Stimulated activated CD4-positive, alpha-beta T cell treated with anti-CD3 and anti-CD28 coated beads, Interleukin-12 subunit alpha, Interleukin-12 subunit beta, amount 100 ng/mL, for 24 hours (primary cell): ENCODE data around the gene PTPRN2.
"Not testable (repeated sequence)": the region's sequence is repeated elsewhere in the genome, so short reads cannot be mapped to it uniquely, and the experiment has no call there.

Experiments used
- DNase-seq, 2 experiments: peaks; one replicate each; pipeline ENCODE4 v3.0.0-alpha.2; 2020; ENCODE audit warnings: low read depth in 2 of 2

The PTPRN2 gene

DNA sequence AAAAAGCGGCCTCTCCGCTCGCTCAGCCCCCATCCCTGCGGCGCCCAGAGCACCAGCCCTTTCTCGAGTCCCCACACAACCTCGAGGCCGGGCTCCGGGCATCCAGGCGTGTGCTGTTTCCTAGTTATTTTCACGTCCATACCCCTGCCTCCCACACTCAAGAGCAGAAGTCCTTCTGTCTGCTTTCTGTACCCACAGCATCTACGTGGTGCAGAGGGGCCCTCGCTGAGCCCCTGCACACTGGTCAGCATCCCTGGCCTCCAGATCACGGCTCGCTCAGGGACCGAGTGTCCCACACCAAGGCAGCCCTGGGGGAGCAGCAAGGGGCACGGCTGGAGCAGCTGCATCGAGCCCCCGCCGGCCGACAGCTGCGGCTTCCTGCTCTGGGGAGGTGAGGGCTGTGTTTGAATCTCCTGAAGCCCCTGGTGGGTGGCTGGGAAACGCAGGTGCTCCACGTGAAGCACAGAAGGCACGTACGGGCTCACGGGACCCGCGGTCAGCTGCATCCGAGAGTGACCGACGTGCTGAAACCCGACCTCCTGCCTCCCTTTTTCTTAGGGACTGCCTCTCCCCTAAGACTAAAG is 917.8 kb downstream of the PTPRN2 start:
- no peak for DNase-seq

DNA sequence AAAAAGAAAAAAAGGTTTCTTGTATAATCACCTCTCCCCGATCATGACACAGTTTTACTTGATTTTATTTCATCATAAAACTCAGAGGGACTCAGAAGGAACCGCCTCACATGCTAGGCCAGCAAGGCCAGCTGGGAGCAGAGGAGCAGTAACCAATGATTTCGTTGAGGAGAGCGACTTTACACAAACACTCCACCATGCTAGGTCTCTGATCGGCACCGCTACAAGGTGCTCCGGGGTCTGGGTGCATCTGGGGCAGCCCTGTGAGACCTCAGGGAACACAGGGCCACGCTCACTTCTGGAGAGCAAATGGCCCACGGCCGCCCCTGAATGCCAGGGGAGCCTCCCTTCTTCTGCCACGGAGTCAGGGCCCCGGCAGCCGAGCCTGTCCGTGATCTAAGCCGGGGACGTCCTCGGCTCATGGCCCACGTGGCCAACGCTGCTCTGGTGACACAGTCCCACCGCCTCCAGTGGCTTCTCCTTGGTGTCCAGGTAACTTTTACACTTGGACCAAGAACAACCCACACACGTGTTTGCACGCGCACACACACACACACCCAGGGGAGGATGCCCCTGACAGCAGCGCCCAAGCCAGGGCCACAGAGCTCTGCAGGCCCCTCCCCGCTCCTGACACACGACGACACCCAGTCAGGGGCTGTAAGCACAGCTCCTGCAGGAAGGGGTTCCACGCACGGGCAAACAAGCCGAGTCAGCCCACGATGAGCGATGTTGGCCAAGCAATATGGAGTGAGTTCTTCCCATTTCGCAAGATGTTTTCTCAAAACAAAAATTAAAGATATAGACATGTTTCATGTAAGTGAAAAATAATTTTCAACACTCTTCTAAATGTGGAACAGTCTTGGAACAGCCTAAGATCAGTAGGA is 918.5 kb downstream of the PTPRN2 start:
- no peak for DNase-seq

DNA sequence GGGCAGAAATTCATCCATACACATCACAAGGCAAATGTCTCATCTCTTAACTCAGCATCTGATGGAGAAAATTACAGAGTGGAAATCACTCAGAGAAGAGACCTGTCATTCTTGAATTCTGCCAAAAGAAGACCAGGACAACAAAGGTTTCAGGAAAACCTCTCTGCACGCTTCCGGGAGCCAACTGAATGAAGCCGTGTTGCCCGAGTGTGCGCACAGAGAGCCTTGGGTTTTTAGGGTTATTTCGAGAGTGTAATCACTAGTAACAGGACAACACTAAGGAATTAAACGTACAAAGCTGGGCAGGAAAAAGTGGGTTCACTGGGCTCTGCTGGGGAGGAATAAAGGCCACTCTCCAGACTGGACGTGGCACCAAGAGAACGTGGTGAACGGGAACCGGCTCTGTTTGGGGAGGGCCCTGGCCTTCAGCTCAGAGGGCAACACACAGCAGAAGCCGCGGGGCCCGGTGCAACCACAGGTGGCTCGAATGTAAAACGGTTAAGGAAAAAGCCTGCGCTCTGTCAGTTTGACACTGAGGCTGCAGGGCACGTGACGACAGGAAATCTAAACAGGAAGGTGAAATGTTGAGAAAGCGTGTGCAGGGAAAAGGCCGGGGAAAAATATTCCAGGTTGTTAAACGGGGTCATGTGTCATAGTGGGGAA is 919.3 kb downstream of the PTPRN2 start:
- no peak for DNase-seq

DNA sequence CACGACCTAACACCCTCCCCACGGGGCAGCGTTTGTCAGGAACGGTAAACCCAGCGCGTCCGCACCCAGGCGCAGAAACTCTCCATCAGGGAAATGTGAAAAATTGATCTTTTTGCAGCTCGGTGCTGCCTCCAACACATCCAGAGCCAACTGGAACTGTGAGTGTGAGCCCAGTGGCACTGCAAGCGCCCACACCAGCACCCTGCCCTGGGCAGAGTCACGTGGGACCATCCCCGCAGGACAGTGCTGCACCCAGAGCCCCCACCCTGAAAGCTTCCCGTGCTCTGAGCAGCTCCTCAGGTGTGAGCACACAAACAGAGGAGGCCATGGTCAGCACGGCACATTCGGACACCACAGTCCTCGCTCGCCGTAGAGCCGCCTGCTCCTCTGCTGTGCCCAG is 919.9 kb downstream of the PTPRN2 start:
- DNase-seq = no peak

DNA sequence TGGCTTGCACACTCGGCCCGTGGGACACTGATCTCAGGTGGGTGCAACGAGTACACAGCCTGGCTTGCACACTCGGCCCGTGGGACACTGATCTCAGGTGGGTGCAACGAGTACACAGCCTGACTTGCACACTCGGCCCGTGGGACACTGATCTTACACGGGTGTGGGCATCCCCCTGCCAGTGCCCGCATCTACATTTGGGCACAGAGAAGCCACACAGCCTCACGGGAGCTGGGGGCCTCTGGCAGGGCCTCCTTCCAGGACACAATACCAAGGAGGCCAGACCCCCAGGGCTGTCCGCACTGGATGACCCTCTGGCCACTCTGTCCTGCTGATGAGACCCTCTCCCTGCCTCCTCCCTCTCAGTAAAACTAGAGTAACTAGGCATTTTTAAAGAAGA is 920.4 kb downstream of the PTPRN2 start:
- no peak for DNase-seq

DNA sequence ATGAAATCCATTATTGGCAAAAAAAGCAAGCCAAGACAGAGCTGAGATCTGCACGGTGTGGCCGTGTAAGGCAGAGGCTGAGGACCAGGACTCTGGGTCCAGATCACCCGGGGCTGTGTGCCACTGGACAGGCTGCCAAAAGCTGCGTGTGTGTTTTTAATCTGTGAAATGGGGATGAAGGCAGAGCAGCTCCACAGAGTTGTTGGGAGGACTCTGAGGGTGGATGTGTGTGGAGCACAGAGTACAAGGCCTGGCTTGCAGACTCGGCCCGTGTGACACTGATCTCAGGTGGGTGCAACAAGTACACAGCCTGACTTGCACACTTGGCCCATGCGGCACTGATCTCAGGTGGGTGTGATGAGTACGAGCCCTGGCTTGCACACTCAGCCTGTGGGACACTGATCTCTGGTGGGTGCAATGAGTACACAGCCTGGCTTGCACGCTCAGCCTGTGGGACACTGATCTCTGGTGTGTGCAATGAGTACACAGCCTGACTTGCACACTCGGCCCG is 921.0 kb downstream of the PTPRN2 start:
- DNase-seq = no peak

DNA sequence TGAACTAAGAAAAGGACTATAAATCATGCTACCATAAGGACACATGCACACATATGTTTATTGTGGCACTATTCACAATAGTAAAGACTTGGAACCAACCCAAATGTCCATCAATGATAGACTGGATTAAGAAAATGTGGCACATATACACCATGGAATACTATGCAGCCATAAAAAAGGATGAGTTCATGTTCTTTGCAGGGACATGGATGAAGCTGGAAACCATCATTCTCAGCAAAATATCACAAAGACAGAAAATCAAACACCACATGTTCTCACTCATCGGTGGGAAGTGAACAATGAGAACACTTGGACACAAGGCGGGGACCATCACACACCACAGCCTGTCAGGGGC is 922.0 kb downstream of the PTPRN2 start:
- DNase-seq = not testable (repeated sequence)

DNA sequence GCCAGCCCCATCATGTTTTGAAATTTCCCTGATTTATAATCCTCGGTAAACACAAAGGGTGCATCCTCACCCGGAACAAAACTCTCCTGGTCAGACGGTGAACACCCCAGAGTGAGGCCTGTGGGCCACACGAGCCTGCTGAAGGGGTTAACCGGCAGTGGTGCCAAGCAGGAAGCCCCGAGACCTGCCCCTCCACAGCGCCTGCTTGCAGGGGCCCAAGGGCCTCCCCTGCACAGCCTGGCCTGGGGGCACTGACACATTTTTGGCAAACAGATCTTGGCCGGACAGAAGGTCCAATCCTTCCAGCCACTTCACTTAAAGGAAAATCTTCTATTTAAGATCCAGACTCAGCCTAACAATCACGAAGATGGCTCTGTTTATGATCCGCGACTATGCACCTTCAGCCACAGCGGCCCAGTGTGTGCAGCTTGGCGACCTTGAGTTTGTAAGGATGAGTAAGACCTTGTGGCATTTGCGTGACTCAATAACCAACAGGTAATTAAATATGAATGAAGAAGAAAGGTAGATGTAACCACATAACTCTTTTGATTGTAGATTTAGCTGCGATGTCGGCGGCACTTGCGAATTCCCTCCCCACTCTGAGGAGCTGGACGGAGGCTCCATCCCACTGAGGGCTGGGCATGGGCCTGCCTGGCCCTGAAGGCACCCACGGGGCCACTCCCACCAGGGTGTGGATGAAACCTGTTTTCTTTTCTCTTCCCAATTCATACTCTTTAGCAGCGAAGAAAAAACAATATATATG is 922.6 kb downstream of the PTPRN2 start:
- no peak for DNase-seq

DNA sequence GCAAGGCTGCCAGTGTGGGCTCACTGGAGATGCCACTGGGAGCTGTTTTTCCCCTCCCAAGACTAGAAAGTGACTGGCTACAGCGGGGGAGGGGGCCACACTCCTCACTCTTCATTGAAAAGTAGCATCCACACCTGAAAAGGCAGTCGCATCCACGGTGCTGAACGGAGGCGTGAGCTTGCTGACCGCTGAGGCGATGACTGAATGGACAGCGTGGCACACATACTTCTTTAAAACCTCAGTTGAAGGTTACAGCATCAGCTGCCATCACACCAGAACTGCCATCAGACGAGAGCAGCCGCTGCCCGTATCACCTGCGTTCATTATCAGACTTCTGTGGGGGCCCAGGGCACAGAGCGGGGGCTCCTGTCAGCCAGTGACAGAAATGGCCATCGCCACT is 923.6 kb downstream of the PTPRN2 start:
- no peak for DNase-seq

DNA sequence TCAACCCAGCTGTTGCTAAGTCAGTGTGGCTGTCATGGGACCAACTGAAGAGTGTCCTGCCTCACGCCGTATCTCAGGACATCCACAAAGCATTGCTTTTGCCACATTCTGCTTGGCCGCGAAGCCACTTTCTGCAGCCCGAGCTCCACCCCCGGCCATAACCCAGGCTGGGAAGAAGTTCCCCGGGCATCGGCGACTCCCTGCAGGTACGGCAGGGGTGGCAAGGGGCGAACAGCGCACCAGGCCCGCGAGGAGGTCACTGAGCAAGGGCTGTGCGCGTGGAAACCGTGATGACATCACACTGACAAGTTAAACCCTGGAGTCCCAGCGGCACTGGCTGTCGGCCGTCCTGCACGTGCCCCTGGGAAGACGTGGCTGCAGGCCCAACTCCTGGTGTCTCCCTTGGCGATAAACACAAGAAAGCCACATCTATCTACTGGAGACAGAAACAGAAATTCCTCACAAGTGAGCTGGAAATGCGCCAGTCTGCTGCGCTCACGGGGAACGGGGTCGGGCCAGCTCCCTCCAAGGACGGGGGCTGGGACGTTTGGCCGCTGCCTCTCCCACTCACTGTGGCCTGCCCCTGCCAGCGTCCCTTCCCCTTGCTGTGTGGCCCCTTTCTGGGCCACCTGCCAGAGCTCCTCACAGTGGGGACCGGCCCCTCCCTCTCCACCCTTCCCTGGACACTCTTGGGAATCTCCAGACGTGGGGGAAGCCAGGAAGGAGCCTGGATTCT is 924.5 kb downstream of the PTPRN2 start:
- no peak for DNase-seq

DNA sequence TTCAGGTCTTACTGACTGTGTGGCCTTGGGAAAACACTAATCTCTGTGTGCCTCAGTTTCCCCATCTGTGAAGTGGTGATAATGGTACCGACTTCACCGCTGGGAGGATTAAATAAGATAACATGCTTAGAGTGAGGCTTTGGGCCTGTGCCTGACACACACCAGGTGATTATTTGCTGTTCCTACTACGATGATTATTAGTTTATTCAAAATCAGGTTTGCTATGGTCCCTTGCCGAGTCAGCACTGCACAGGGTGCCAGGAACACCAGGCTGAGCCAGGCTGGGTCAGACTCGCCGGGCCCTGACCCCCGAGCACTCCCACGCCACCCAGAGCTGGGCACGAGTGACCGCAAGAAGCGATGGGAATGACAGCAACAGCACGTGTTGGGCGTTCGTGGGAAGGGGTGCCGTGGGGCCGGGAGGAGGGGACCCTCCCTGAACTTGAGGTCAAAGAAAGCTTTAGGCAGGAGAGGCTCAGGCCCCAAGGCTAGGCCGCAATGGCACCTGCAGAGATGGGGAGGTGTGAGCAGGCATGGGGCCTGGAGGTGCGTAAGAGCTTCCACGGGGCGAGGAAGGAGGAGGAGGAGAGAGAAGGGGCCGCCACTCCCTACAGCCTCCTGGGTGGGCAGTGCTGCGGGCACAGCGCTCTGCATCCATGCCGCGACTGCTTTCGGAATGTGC is 925.4 kb downstream of the PTPRN2 start:
- DNase-seq = no peak

DNA sequence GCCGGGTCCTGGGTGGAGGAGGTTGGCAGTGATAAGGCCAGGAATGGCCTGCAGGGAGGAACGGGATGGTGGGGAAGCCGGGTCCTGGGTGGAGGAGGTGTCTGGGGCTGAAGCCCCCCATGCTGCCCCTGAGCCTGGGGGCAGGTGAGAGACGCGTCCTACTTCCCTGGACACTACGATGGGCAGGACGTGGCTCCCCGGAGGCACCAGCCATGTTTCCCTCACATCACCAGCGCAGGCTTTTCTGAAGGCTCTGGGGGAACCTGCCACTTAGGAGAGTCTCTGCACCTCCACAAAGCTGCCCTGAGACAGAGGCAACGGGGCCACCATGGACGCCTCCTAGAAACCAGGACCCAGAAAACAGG is 926.0 kb downstream of the PTPRN2 start:
- no peak for DNase-seq

DNA sequence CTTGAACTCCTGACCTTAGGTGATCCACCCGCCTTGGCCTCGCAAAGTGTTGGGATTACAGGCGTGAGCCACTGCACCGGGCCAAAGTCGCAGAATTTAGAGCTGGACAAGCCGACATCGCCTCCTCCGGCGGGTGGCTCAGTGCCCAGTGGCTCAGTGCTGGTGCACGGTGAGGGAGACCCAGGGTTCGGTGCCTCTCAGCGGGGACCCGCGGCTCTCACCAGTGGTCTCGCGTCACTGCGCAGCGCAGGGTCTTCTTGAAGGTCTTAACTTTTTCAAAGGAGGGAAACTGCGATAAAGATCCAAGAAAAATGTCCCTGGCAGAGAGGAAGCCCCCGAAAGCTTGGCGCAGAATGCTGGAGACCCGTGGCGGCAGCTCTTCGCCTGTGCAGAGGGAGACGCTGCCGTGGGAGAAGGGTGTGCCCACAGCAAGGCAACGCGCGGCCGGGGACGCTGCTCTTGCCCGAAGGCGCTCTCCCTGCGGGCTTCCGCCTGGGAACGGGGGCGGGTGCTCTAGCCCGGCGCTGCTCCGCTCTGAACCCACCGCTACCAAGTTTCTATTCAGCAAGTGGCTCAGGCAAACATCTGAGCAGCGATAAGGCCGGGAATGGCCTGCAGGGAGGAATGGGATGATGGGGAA is 926.5 kb downstream of the PTPRN2 start:
- DNase-seq = no peak

DNA sequence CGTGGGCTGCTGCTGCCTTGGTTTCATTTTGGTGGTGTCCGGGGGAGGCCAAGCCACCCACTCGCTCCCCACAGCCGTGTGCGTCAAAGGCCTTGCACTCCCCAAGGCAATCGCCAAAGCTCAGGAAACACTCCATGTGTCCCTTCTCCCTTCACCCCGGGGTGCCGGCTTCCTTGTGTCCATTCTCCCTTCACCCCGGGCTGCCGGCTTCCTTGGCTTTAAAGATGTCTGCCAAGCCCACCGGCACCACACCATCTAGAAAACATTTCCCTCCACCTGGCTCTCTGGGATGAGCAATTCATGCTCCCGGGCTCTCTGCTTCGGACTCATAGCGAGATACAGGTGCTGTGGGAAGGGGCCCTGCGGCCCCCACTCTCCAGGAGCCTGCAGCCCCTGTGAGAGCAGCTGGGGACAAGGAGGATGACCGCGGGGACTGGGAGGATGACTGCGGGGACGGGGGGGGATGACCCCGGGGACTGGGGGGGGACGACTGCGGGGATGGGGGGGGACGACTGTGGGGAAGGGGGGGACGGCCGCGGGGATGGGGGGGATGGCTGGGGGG is 928.7 kb downstream of the PTPRN2 start:
- DNase-seq = no peak

DNA sequence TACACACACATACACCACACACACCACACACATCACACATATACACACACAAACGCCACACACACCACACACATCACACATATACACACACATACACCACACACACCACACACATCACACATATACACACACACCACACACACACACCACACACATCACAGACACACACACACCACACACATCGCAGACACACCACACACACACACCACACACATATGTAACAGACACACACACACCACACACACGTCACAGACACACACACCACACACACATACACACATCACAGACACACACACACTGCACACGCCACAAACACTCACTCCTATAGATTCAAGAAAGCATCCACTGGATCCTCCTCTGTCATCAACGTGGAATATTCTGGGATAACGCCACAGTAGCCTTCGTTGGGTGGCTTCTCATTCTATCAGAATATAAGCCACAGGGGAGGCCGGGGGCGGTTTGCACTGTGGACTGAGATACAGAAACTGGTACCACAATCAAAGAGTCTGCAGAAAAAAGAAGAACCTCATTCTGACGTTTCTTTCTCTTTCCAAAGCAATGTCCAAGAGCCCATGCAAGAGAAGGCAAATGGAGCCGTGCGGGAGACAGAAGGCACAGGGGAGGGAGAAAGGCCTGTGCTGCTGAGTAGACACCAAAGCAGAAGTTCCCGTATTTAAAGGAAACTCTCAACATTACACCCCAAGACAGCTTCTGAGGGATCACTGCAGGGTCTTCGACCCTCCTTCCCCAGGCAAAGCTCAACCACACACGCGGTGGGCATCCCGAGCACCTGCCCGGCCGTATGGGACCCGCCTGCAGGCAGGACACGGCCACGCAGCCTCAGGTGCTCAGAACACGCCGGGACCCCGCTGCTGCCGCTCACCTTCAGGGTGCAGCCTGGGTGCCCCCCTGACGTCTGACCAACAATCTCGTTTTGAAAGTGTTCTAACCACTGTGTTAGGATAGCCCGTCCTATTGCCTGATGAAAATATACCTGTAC is 929.6 kb downstream of the PTPRN2 start:
- no peak for DNase-seq

DNA sequence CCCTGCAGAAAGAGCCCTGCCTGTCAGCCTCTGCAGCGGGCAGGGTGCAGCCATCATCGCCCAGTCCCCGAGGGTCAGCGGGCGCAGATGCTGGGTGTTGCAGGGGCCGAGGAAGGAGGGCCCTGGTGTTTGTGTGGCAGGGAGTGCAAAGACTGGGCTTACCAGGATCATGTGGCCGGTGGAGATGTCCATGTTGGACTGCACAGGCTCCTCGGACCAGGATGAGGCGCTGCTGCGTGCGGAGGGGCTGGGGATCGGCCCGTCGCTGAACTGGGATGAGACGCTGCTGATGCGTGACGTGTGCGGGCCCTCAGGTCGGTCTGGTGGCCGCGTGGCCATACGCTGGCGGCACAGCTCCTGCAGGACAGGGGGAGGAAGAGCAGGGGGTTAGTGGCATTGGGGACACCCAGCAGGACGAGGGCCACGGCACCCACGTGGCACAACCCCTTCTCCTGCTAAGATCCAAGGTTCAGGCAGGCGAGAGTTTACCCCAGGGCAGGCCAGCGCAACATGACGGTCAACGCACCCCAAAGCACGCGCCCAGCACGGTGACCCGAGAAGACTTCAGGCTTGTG is 931.3 kb downstream of the PTPRN2 start:
- no peak for DNase-seq

DNA sequence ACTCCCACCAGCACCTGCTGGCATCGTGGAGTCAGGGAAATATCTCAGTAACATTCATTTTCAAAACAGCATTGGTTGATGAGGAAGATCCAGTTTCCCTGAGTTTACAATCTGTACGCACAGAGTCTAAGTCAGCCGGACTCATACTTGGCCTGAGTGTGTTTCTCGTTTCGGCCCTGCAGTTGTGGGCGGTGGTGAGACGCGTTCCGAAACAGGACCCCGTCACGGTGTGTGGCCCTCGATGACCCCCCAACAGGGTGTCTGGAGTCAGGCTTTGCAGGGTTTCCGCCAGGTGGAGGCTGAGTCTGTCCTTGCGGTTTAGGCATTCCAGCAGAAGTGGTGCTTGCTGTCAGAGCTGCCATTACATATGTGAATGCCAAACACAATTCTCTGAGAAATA is 933.3 kb downstream of the PTPRN2 start:
- DNase-seq = no peak

DNA sequence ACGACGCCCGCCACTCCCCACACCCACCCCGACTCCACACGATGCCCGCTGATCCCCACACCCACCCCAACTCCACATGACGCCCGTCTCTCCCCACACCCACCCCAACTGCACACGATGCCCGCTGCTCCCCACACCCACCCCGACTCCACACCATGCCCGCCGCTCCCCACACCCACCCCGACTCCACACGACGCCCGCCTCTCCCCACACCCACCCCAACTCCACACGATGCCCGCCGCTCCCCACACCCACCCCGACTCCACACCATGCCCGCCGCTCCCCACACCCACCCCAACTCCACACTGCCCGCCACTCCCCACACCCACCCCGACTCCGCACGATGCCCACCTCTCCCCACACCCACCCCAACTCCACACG is 933.8 kb downstream of the PTPRN2 start:
- no peak for DNase-seq
